ENCODE results near the gene JUND. TPM values are rescaled to one million over a fixed set of nuclear protein-coding genes. Genes with fewer than 3 reads are reported as not detected.

Gene JUND
- 100 to 1,000 TPM; 241 to 573 (median 297) TPM for total RNA-seq

DNA sequence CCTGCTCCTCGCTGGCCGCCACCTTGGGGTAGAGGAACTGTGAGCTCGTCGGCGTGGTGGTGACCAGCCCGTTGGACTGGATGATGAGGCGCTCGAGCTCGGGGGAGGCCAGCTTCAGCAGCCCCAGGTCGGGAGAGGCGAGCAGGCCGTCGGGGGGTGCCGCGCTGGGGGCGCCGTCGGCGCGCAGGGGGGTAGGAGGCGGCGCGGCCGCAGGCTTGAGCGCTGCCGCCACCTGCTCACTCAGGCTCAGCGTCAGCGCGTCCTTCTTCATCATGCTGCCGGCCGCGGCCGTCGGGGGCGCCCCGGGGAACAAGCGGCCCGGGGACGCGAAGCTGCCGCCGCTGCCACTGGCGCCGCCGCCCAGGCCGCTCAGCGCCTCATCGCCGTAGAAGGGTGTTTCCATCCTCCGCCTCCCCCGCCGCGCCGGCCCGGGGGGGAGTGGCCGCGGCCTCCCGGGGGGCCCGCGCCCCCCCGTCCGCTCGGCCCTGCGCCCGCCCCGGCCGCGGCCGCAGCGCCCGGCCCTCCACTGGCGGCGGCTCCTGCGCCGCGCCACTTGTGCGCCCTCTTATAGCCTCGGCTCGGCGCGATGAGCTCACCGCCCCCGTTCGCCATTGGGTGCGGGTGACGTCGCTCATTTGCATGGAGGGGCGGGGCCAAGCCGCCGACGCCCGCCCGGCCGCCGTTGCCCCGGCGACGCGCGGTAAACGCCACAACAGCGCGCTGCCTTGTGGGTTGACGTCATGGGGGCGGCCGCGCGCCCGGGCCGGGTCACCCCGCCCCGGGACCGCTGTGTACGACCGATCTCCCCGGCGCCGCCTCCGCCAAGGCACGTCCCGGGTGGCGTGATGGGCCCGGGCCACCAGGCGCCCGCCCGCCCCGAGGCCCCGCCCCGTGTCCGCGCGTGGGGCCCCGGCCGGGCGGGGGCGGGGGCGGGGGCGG lies at the start of gene JUND:
Gene JUND (minus strand): TSS at position 541 of the 939 bp plus-strand sequence. CDS start 138 bp downstream, at position 403.
- TF ChIP-seq POLR2AphosphoS5 (IDR thresholded peaks at IDR 0.05) (peak; percentile 98), EP300 (IDR thresholded peaks at IDR 0.05) (peak; percentile 50), POLR2A (IDR thresholded peaks at IDR 0.05) (peak; percentile 99 to 100)
- TF ChIP-seq, protein P1, sequence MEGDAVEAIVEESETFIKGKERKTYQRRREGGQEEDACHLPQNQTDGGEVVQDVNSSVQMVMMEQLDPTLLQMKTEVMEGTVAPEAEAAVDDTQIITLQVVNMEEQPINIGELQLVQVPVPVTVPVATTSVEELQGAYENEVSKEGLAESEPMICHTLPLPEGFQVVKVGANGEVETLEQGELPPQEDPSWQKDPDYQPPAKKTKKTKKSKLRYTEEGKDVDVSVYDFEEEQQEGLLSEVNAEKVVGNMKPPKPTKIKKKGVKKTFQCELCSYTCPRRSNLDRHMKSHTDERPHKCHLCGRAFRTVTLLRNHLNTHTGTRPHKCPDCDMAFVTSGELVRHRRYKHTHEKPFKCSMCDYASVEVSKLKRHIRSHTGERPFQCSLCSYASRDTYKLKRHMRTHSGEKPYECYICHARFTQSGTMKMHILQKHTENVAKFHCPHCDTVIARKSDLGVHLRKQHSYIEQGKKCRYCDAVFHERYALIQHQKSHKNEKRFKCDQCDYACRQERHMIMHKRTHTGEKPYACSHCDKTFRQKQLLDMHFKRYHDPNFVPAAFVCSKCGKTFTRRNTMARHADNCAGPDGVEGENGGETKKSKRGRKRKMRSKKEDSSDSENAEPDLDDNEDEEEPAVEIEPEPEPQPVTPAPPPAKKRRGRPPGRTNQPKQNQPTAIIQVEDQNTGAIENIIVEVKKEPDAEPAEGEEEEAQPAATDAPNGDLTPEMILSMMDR (IDR thresholded peaks at IDR 0.05) = peak in 2 of 4 experiments; percentile 21 to 30
- peak; percentile 85 for ATAC-seq
- peak within 1 kb of the TSS; percentile 100 for H3K27ac ChIP-seq
- peak within 1 kb of the TSS; percentile 69 to 99 for H3K4me3 ChIP-seq
- no peaks in the 10 kb centered on the region for H3K9me3 ChIP-seq
- 4% methylated on average over 9 of the region's 138 CpGs; no CpG with 5 or more reads in 1 of the 2 donors for WGBS, 2 donors (ENCODE audit: low coverage in 1 of 2)
- H3K4me1 ChIP-seq = peaks cover 5 to 51% (median 36%) of the 10 kb centered on the region in 3 donors
- H3K36me3 ChIP-seq = peaks cover 0 to 20% of the 10 kb centered on the region in 2 donors
- no peaks in the 10 kb centered on the region for H3K27me3 ChIP-seq

DNA sequence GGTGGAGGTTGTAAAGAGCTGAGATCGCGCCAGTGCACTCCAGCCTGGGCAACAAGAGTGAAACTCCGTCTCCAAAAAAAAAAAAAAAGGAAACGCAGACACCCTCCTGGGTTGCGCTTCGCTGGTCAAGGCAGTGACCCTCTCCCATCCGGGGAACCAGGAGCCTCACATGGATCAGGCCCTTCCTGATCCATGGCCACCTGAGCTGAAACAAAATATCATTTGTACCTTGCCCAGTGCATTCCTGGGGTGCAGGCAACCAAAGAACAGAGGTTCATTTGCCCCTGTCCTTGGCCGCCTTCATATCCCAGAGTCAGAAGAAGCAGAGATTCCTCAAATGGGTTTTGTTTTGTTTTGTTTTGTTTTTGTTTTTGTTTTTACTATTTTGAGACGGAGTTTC lies 49.4 kb upstream of the JUND start:
- Histone ChIP-seq H3K27ac (no peak overlapping the region), H3K4me3 (no peak overlapping the region), H3K27me3 (no peaks in the 10 kb centered on the region), H3K4me1 (peaks cover 0 to 19% (median 5%) of the 10 kb centered on the region in 3 donors), H3K36me3 (no peaks in the 10 kb centered on the region), H3K9me3 (no peaks in the 10 kb centered on the region)
- ATAC-seq = no peak
- 73 to 100% methylated on average over 1 to 9 of the region's 9 CpGs for WGBS, 2 donors (ENCODE audit: low coverage in 1 of 2)
- no peak for TF ChIP-seq EP300 (IDR thresholded peaks at IDR 0.05)
- TF ChIP-seq, protein P1 (IDR thresholded peaks at IDR 0.05) = no peak
- no peak for TF ChIP-seq POLR2AphosphoS5 (IDR thresholded peaks at IDR 0.05)

DNA sequence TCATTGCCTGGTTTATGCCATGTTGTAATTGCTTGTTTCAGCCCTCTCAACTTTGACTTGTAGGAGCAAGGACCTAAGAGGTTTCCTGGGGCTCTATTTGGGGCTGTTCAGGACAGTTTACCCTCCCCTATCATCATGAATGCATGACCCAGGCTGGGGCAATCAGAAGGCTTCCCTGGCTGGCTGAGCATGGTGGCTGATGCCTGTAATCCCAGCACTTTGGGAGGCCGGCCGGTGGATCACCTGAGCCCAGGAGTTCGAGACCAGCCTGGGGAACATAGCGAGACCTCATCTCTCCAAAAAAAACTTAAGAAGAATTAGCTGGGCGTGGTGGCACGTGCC lies 47.6 kb upstream of the JUND start:
- H3K27ac ChIP-seq = peak overlapping the region; percentile 29 to 84 (median 74)
- 33% methylated on average over 3 of the region's 6 CpGs; no CpG with 5 or more reads in 1 of the 2 donors for WGBS, 2 donors (ENCODE audit: low coverage in 1 of 2)

DNA sequence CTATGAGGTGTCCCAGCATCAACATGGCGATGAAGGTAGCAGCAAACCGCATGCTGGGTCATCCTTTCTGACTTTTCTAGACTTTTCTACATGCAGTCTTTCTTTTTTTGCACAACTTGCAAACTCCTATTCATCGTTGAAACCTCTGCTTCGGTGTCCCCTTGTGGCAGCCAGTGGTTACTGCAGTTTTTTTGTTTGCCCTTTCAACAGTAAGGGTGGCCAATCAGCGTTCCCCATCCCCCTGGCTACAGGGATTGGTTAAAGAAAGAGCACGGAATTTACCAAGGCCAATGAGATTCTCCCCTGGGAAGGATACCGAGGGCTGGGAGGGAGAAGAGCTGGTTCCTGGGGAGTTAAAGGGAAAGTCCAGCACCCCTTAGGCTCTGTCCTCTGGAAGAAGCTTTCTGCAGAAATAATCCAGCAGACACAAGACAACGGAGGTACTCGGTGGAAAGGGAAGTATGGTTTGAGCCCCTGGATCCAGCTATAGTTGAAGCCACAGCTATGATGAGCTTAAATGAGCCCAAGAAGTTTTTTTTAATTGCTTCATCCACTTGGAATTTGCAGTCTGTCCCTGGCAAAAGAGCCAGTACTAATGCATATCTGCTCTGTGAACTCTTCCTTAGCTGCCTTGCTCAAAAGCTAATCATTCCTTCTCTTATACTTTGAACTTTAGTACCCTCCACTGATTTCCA lies 47.1 kb upstream of the JUND start:
- 1 to 7% methylated on average over 6 to 9 of the region's 9 CpGs for WGBS, 2 donors (ENCODE audit: low coverage in 1 of 2)
- Histone ChIP-seq H3K4me3 (peak overlapping the region; percentile 10 to 27), H3K27me3 (no peaks in the 10 kb centered on the region), H3K9me3 (no peaks in the 10 kb centered on the region), H3K27ac (peak overlapping the region; percentile 29 to 84 (median 74)), H3K36me3 (no peaks in the 10 kb centered on the region), H3K4me1 (peaks cover 0 to 28% (median 5%) of the 10 kb centered on the region in 3 donors)
- TF ChIP-seq, protein P1 (IDR thresholded peaks at IDR 0.05) = peak in 3 of 4 experiments; percentile 88 to 99 (median 99)
- TF ChIP-seq EP300 (IDR thresholded peaks at IDR 0.05) (no peak), POLR2AphosphoS5 (IDR thresholded peaks at IDR 0.05) (peak; percentile 44)
- peak; percentile 99 for ATAC-seq

More for the DNA sequence above, 47.6 kb upstream of the JUND start:
- TF ChIP-seq POLR2AphosphoS5 (IDR thresholded peaks at IDR 0.05) (no peak), POLR2A (IDR thresholded peaks at IDR 0.05) (no peak), EP300 (IDR thresholded peaks at IDR 0.05) (no peak)
- TF ChIP-seq, protein P1 (IDR thresholded peaks at IDR 0.05) = no peak
- peak overlapping the region in 1 of 2 donors; percentile 27 for H3K4me3 ChIP-seq
- no peak for ATAC-seq
- no peaks in the 10 kb centered on the region for H3K27me3 ChIP-seq
- no peaks in the 10 kb centered on the region for H3K36me3 ChIP-seq
- H3K9me3 ChIP-seq = no peaks in the 10 kb centered on the region
- peaks cover 0 to 23% (median 5%) of the 10 kb centered on the region in 3 donors for H3K4me1 ChIP-seq

All from gastroesophageal sphincter (tissue), 4 donors.